Lower lobe of right lung (tissue), 2 donors: ENCODE results near the gene RHOBTB3. TPM values are rescaled to one million over a fixed set of nuclear protein-coding genes. Genes with fewer than 3 reads are reported as not detected.
"Not testable (repeated sequence)": the region's sequence is repeated elsewhere in the genome, so short reads cannot be mapped to it uniquely, and the experiment has no call there.

Experiments used
- ATAC-seq, 2 donors: fragments of 200-7000 bp; cut with Tn5 transposase; one replicate each; pipeline ENCODE4 v1.9.1; 2020 to 2022; ENCODE audit warnings: mild to moderate bottlenecking in 2 of 2, moderate library complexity in 2 of 2
- DNase-seq: peaks from one replicate; pipeline ENCODE4 v3.0.0-alpha.2; 2020
- H3K27ac ChIP-seq: fragments of 200-600 bp; one replicate; pipeline ENCODE4 v1.8.0; 2022
- H3K27me3 ChIP-seq: fragments of 200-600 bp; one replicate; pipeline ENCODE4 v1.8.0; 2022; ENCODE audit warnings: low read depth
- H3K36me3 ChIP-seq: fragments of 200-600 bp; one replicate; pipeline ENCODE4 v1.8.0; 2022; ENCODE audit warnings: mild to moderate bottlenecking
- H3K4me1 ChIP-seq: fragments of 200-600 bp; one replicate; pipeline ENCODE4 v1.8.0; 2022
- H3K4me3 ChIP-seq: fragments of 200-600 bp; one replicate; pipeline ENCODE4 v1.8.0; 2022; ENCODE audit warnings: mild to moderate bottlenecking
- H3K9me3 ChIP-seq: fragments of 200-600 bp; one replicate; pipeline ENCODE4 v1.8.0; 2022
- CTCF ChIP-seq: fragments of 200-600 bp; IDR thresholded peaks from one replicate; pipeline ENCODE4 v1.8.0; 2022; ENCODE audit warnings: antibody characterized with exemption, mild to moderate bottlenecking
- intact Hi-C: fragments of 100-400 bp; cut with DNase I; formaldehyde crosslinking; loops from one replicate; pipeline ENCODE4 v1.11.0; 2022
- total RNA-seq: library from RNA; stranded (reverse); fragmentation: NEBNext Ultra II Directional; extraction: Animal tissue kit (Norgen Biotek cat#: 25700); gene quantifications from one replicate; pipeline ENCODE4 v1.2.1, GENCODE V29; 2021
- donor health status: DM: no; HTN: yes; CAD: no; lungs with severe emphysema.

RHOBTB3 gene
- total RNA-seq, 1 donor from 2014 or later = 51.7 TPM

- no peak for TF ChIP-seq CTCF
- H3K27ac ChIP-seq = peak overlapping the region; percentile 95
- no peaks in the 10 kb centered on the region for H3K36me3 ChIP-seq
- no peaks in the 10 kb centered on the region for H3K27me3 ChIP-seq
- no peaks in the 10 kb centered on the region for H3K9me3 ChIP-seq
- H3K4me1 ChIP-seq = peaks cover 42% of the 10 kb centered on the region
- DNase-seq (no peak), ATAC-seq (peak in 1 of 2 donors; percentile 24)
- intact Hi-C loops = no loop called here
- peak overlapping the region; percentile 62 for H3K4me3 ChIP-seq
These were observed 105.4 kb downstream of the RHOBTB3 start for GRCh38 chr5:95836544-95836943.

- DNase-seq, H3K9me3 ChIP-seq, H3K36me3 ChIP-seq, ATAC-seq, H3K4me3 ChIP-seq, H3K27me3 ChIP-seq, intact Hi-C loops: not testable (repeated sequence)
- Histone ChIP-seq H3K4me1 (peaks cover 46% of the 10 kb centered on the region), H3K27ac (peak overlapping the region; percentile 95)
These were observed 105.8 kb downstream of the RHOBTB3 start for GRCh38 chr5:95836971-95837370.

GRCh38 chr5:95837492-95837891, 106.4 kb downstream of the RHOBTB3 start:
- no peaks in the 10 kb centered on the region for H3K27me3 ChIP-seq
- H3K27ac ChIP-seq = no peak overlapping the region
- H3K36me3 ChIP-seq = no peaks in the 10 kb centered on the region
- H3K4me3 ChIP-seq = no peak overlapping the region
- intact Hi-C loops = no loop called here
- peaks cover 51% of the 10 kb centered on the region for H3K4me1 ChIP-seq
- TF ChIP-seq CTCF = no peak
- H3K9me3 ChIP-seq = no peaks in the 10 kb centered on the region
- no peak for DNase-seq
- no peak for ATAC-seq

- H3K27me3 ChIP-seq = no peaks in the 10 kb centered on the region
- no peaks in the 10 kb centered on the region for H3K9me3 ChIP-seq
- ATAC-seq (no peak), DNase-seq (no peak)
- H3K27ac ChIP-seq = no peak overlapping the region
- H3K4me3 ChIP-seq = no peak overlapping the region
- no peaks in the 10 kb centered on the region for H3K36me3 ChIP-seq
- no peak for TF ChIP-seq CTCF
- intact Hi-C loops = no loop called here
- H3K4me1 ChIP-seq = peaks cover 52% of the 10 kb centered on the region
These were observed 106.9 kb downstream of the RHOBTB3 start for GRCh38 chr5:95838001-95838520.

GRCh38 chr5:95838556-95838955, 107.4 kb downstream of the RHOBTB3 start:
- Histone ChIP-seq H3K36me3 (no peaks in the 10 kb centered on the region), H3K4me1 (peaks cover 52% of the 10 kb centered on the region), H3K27me3 (no peaks in the 10 kb centered on the region), H3K9me3 (no peaks in the 10 kb centered on the region), H3K27ac (no peak overlapping the region), H3K4me3 (no peak overlapping the region)
- no peak for TF ChIP-seq CTCF
- intact Hi-C loops = no loop called here
- DNase-seq = no peak
- no peak for ATAC-seq

- TF ChIP-seq CTCF = no peak
These were observed 108.5 kb downstream of the RHOBTB3 start for GRCh38 chr5:95839658-95840057.

More at GRCh38 chr5:95839658-95840057, 108.5 kb downstream of the RHOBTB3 start:
- no peaks in the 10 kb centered on the region for H3K27me3 ChIP-seq
- H3K36me3 ChIP-seq = no peaks in the 10 kb centered on the region
- ATAC-seq (no peak), DNase-seq (no peak)
- H3K4me3 ChIP-seq = no peak overlapping the region
- H3K4me1 ChIP-seq = peaks cover 53% of the 10 kb centered on the region
- no peak overlapping the region for H3K27ac ChIP-seq
- intact Hi-C loops = loop anchor here (10.0 kb wide), 1 partner anchor 195 kb away; the partner anchor contains the start of gene RFESD
- no peaks in the 10 kb centered on the region for H3K9me3 ChIP-seq
